A673 (cell line): ENCODE measurements around the gene GRIK2.

ENCODE experiments used
- EZH2 ChIP-seq: fragments of 200-600 bp; sonication (generic); IDR thresholded peaks from 2 replicates; pipeline ENCODE4 v1.6.1; 2017; ENCODE audit warnings: borderline replicate concordance, low read depth, mild to moderate bottlenecking, mixed read lengths, antibody characterized with exemption, low read length; ENCODE audit not compliant: poor library complexity, severe bottlenecking
- TF ChIP-seq, protein P1 (sequence below): fragments of 300-800, 200-600 bp; sonication (generic); conservative IDR thresholded peaks from 2 replicates; pipeline ENCODE4 v1.5.1; 2017; ENCODE audit warnings: low read depth, mild to moderate bottlenecking, antibody characterized with exemption, low read length, moderate library complexity, mixed read lengths

DNA sequence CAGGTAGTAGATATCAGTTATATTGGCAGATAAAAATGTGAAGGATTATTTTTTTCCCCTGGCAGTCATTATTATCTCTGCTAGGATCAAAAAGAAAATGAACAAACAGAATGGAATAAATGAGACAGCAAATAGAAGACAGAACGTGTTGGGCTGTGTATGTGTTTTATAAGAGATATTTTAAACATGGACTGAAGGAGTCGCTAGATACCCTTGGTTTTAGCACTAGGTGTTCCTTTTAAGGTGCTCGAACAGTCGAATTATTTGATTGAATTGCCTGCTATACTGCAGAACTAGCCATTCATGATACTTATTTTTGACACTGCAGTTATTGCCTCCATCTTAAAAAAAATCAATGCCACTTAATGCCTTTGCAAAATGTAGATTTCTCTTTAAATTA is 3.7 kb downstream of the GRIK2 start:
- TF ChIP-seq, protein P1, sequence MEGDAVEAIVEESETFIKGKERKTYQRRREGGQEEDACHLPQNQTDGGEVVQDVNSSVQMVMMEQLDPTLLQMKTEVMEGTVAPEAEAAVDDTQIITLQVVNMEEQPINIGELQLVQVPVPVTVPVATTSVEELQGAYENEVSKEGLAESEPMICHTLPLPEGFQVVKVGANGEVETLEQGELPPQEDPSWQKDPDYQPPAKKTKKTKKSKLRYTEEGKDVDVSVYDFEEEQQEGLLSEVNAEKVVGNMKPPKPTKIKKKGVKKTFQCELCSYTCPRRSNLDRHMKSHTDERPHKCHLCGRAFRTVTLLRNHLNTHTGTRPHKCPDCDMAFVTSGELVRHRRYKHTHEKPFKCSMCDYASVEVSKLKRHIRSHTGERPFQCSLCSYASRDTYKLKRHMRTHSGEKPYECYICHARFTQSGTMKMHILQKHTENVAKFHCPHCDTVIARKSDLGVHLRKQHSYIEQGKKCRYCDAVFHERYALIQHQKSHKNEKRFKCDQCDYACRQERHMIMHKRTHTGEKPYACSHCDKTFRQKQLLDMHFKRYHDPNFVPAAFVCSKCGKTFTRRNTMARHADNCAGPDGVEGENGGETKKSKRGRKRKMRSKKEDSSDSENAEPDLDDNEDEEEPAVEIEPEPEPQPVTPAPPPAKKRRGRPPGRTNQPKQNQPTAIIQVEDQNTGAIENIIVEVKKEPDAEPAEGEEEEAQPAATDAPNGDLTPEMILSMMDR: peak; percentile 43; the same call in 1 of the 2 replicates
- TF ChIP-seq EZH2: no peak
